Measurements from ENCODE around the gene AURKAIP1.

Gene AURKAIP1

GRCh38 chr1:1361233-1361981 lies 13.6 kb downstream of the AURKAIP1 start:
- ATAC-seq (no peak), DNase-seq (no peak)

GRCh38 chr1:1360506-1361169 lies 14.4 kb downstream of the AURKAIP1 start:
- ATAC-seq (no peak), DNase-seq (no peak)

- ATAC-seq (no peak), DNase-seq (no peak)
These were observed 15.1 kb downstream of the AURKAIP1 start for GRCh38 chr1:1359664-1360468.

- ATAC-seq (no peak), DNase-seq (no peak)
These were observed 15.7 kb downstream of the AURKAIP1 start for GRCh38 chr1:1359308-1359663.

- DNase-seq (no peak), ATAC-seq (peak; percentile 33)
These were observed 16.4 kb downstream of the AURKAIP1 start, which contains the start of gene MXRA8 for GRCh38 chr1:1358433-1359271. TSS of gene MXRA8 (minus strand) at chr1:1358555. CDS start at chr1:1358504, 51 bp downstream.

GRCh38 chr1:1357871-1358432 lies 17.1 kb downstream of the AURKAIP1 start:
- ATAC-seq (no peak), DNase-seq (no peak)

GRCh38 chr1:1356796-1357401 lies 18.1 kb downstream of the AURKAIP1 start:
- DNase-seq (no peak), ATAC-seq (peak; percentile 13)

- DNase-seq: no peak
- no peak for ATAC-seq
These were observed 18.7 kb downstream of the AURKAIP1 start for GRCh38 chr1:1356166-1356795.

- DNase-seq (peak; percentile 40), ATAC-seq (no peak)
These were observed 19.6 kb downstream of the AURKAIP1 start for GRCh38 chr1:1355416-1355815.

- ATAC-seq (no peak), DNase-seq (no peak)
These were observed 20.4 kb downstream of the AURKAIP1 start for GRCh38 chr1:1354271-1355247.

- no peak for ATAC-seq
These were observed 21.4 kb downstream of the AURKAIP1 start for GRCh38 chr1:1353389-1354151.

GRCh38 chr1:1352786-1353388 lies 22.1 kb downstream of the AURKAIP1 start:
- no peak for ATAC-seq
- DNase-seq: no peak

More at GRCh38 chr1:1353389-1354151, 21.4 kb downstream of the AURKAIP1 start:
- DNase-seq: no peak

GRCh38 chr1:1351511-1352427 lies 23.2 kb downstream of the AURKAIP1 start:
- ATAC-seq (no peak), DNase-seq (no peak)

GRCh38 chr1:1349256-1350012 lies 25.6 kb downstream of the AURKAIP1 start, which contains the start of gene DVL1:
TSS of gene DVL1 (minus strand) at chr1:1349418. CDS start at chr1:1349065, 353 bp downstream.
- ATAC-seq (peak; percentile 74), DNase-seq (peak; percentile 82)

GRCh38 chr1:1348420-1349255 lies 26.4 kb downstream of the AURKAIP1 start:
- no peak for DNase-seq
- ATAC-seq: peak; percentile 17

Measured in stimulated activated naive CD8-positive, alpha-beta T cell treated with anti-CD3 and anti-CD28 coated beads, Interleukin-15, Interleukin-2, amounts not matched to agents 100 U/mL and 50 U/mL, for 24 hours (primary cell).